Activated naive CD4-positive, alpha-beta T cell treated with anti-CD3 and anti-CD28 coated beads, Interleukin-2, amount 10 ng/mL, durations not matched to agents 7 days and 5 days (primary cell): ENCODE results near the gene TULP3.
A peak's percentile ranks its signal among the peaks of the same experiment; 100 is the strongest.
"Not testable (repeated sequence)": the region's sequence is repeated elsewhere in the genome, so short reads cannot be mapped to it uniquely, and the experiment has no call there.

Experiments used
- CTCF ChIA-PET: fragments of 350-600 bp; sonication (Branson Sonifier 250); formaldehyde crosslinking; loops from one replicate; lab custom pipeline; 2021; ENCODE audit warnings: antibody characterized with exemption; lab: Charles Lee
- DNase-seq: peaks from one replicate; pipeline ENCODE4 v3.0.0-alpha.2; 2020
- H3K27ac Mint-ChIP-seq: one replicate; pipeline ENCODE4 v1.8.0; 2021; ENCODE audit warnings: mild to moderate bottlenecking, moderate library complexity, mixed read lengths
- H3K27me3 Mint-ChIP-seq: one replicate; pipeline ENCODE4 v1.8.0; 2021; ENCODE audit warnings: mild to moderate bottlenecking, mixed read lengths
- H3K36me3 Mint-ChIP-seq: one replicate; pipeline ENCODE4 v1.8.0; 2021; ENCODE audit warnings: mixed read lengths
- H3K4me1 Mint-ChIP-seq: one replicate; pipeline ENCODE4 v1.8.0; 2021; ENCODE audit warnings: mixed read lengths
- H3K4me3 Mint-ChIP-seq: one replicate; pipeline ENCODE4 v1.8.0; 2021; ENCODE audit warnings: mild to moderate bottlenecking, moderate library complexity, mixed read lengths
- H3K9me3 Mint-ChIP-seq: one replicate; pipeline ENCODE4 v1.8.0; 2021; ENCODE audit warnings: mixed read lengths

The TULP3 gene

DNA sequence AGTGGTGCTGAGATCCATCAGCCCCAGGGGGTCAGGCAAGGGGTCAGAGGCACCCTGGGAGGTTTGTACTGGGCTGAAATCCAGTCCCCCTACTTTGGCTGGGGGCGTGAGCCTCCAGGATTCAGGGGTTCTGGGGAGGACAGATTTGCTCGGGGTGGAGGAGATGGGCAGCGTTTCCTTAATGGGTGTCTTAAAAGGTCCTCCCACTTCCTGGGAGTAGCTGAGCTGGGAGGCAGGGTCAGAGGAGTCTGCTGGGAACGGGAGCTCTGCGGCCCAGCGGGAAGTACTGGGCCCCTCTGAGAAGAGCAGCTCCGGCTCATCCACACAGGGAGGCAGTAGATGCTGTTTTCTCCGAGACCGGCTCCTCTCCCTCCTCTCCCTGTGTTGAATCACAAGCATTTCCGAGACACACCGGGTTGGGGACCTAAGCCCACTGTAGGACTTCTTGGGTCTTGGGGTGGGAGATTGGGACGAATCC lies 31.7 kb upstream of the TULP3 start:
- CTCF ChIA-PET, result interaction anchor here (1.9 kb wide), 1 partner anchor 86 kb away, joined by 4 read pairs; no protein-coding TSS in a partner anchor
- DNase-seq, result no peak
- no peaks in the 10 kb centered on the region for H3K4me1 Mint-ChIP-seq
- no peaks in the 10 kb centered on the region for H3K27me3 Mint-ChIP-seq
- no peak overlapping the region for H3K27ac Mint-ChIP-seq
- no peak overlapping the region for H3K4me3 Mint-ChIP-seq
- H3K9me3 Mint-ChIP-seq, result no peaks in the 10 kb centered on the region
- peaks cover 49% of the 10 kb centered on the region for H3K36me3 Mint-ChIP-seq

DNA sequence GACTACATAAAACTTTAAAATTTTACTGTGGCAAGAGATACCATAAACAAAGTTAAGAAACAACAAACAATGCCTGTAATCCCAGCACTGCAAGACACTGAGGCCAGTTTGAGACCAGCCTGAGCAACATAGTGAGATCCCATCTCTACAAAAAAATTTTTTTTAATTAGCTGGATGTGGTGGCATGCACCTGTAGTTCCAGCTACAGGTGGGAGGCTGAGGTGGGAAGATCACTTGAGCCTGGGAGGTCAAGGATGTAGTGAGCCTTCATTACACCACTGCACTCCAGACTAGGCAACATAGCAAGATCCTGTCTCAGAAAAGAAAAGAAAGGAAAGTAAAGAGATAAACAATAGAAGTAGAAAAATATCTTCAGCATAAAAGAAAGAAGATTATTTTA lies 30.5 kb upstream of the TULP3 start:
- no peaks in the 10 kb centered on the region for H3K4me1 Mint-ChIP-seq
- CTCF ChIA-PET, result interaction anchor here (0.6 to 1.9 kb wide), 2 partner anchors 10 to 85 kb away, joined by 3 to 4 read pairs; no protein-coding TSS in a partner anchor
- DNase-seq, result no peak
- no peak overlapping the region for H3K27ac Mint-ChIP-seq
- no peaks in the 10 kb centered on the region for H3K9me3 Mint-ChIP-seq
- H3K4me3 Mint-ChIP-seq, result no peak overlapping the region
- peaks cover 58% of the 10 kb centered on the region for H3K36me3 Mint-ChIP-seq
- no peaks in the 10 kb centered on the region for H3K27me3 Mint-ChIP-seq

DNA sequence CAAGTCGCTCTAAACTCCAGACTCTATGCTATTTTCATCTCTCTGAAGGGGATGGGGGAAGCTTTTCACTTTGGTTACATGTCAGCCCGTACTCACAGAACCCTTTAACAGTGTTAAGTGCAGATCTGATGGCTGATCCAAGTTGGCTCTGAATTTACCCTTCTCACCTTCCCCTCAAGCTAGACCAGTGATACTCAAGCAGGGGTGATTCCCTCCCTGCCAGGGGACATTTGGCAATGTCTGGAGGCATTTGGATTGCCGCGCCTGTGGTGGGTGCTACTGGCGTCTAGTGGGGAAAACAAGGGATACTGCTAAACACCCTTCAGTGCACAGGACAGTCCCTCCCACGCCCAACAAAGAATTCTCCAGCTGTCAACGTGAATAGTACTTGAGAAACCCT lies 27.8 kb upstream of the TULP3 start:
- Mint-ChIP-seq H3K27me3 (no peaks in the 10 kb centered on the region), H3K9me3 (no peaks in the 10 kb centered on the region), H3K4me1 (no peaks in the 10 kb centered on the region), H3K36me3 (peaks cover 67% of the 10 kb centered on the region), H3K4me3 (no peak overlapping the region), H3K27ac (no peak overlapping the region)
- DNase-seq, result no peak
- CTCF ChIA-PET, result no interaction called here

DNA sequence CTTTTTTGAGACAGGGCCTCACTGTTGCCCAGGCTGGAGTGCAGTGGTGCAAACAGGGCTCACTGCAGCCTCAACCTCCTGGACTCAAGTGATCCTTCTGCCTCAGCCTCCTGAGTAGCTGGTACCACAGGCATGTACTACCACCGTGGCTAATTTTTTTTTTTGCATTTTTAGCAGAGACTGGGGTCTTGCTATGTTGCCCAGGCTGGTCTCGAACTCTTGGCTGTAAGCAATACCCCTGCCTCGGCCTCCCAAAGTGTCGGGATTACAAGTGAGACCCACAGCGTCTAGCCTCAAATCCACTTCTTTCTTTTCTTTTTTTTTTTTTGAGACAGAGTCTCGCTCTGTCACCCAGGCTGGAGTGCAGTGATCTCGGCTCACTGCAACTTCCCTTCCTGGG lies 27.3 kb upstream of the TULP3 start:
- not testable (repeated sequence) for H3K27ac Mint-ChIP-seq, H3K4me3 Mint-ChIP-seq, H3K4me1 Mint-ChIP-seq, H3K27me3 Mint-ChIP-seq, DNase-seq, H3K9me3 Mint-ChIP-seq
- CTCF ChIA-PET, result interaction anchor here (1.0 to 1.1 kb wide), 2 partner anchors 9 to 18 kb away, joined by 3 to 6 read pairs; no protein-coding TSS in a partner anchor
- peaks cover 67% of the 10 kb centered on the region for H3K36me3 Mint-ChIP-seq

DNA sequence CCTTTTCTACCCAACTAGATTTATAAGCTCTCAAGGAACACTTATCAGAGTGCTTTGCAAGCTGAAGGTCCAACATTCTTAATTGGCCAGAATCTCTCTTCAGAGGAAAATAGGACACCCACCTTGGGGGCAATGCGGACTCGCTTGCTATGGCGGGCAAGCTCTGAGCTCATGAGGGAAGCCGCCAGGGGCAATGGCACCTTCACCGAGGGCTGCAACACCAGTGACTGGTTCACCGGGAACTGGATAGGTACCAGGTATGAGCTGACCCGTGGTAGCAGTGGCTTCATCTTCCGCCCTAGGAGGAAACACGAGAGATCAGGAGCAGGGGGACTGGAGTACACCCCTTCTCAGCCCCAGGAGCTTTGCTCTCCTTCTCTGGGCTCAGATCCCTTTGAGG lies 26.5 kb upstream of the TULP3 start:
- H3K4me1 Mint-ChIP-seq, result peaks cover 2% of the 10 kb centered on the region
- no peaks in the 10 kb centered on the region for H3K27me3 Mint-ChIP-seq
- H3K9me3 Mint-ChIP-seq, result no peaks in the 10 kb centered on the region
- H3K4me3 Mint-ChIP-seq, result no peak overlapping the region
- peaks cover 70% of the 10 kb centered on the region for H3K36me3 Mint-ChIP-seq
- DNase-seq, result no peak
- peak overlapping the region; percentile 35 for H3K27ac Mint-ChIP-seq
- CTCF ChIA-PET, result interaction anchor here (0.8 to 1.1 kb wide), 3 partner anchors 10 to 19 kb away, joined by 3 to 6 read pairs (median 3); no protein-coding TSS in a partner anchor

DNA sequence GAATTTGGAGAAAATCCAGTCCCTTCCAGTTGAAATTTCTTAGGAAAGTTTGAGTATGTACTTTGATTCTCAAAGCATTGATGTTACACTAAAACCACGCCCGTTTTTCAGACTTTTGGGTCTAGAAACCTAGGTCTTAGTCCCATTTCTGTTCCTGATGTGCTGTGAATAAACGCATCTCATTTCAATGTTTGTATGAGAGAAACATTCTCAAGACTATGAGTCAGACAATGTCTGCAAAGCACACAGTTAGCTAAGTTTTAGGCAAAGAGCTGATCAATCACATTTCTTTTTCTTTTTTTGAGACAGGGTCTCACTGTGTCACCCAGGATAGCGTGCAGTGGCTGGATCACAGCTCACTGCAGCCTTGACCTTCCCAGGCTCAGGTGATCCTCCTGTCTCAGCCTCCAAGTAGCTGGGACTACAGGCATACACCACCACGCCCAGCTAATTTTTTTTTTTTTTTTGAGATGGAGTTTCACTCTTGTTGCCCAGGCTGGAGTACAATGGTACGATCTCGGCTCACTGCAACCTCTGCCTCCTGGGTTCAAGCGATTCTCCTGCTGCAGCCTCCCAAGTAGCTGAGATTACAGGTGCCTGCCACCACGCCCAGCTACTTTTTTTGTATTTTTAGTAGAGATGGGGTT lies 21.6 kb upstream of the TULP3 start:
- CTCF ChIA-PET, result interaction anchor here (0.8 kb wide), 1 partner anchor 76 kb away, joined by 3 read pairs; no protein-coding TSS in a partner anchor
- H3K27me3 Mint-ChIP-seq, DNase-seq, H3K9me3 Mint-ChIP-seq, H3K4me3 Mint-ChIP-seq, H3K27ac Mint-ChIP-seq: not testable (repeated sequence)
- peaks cover 53% of the 10 kb centered on the region for H3K36me3 Mint-ChIP-seq
- peaks cover 15% of the 10 kb centered on the region for H3K4me1 Mint-ChIP-seq

DNA sequence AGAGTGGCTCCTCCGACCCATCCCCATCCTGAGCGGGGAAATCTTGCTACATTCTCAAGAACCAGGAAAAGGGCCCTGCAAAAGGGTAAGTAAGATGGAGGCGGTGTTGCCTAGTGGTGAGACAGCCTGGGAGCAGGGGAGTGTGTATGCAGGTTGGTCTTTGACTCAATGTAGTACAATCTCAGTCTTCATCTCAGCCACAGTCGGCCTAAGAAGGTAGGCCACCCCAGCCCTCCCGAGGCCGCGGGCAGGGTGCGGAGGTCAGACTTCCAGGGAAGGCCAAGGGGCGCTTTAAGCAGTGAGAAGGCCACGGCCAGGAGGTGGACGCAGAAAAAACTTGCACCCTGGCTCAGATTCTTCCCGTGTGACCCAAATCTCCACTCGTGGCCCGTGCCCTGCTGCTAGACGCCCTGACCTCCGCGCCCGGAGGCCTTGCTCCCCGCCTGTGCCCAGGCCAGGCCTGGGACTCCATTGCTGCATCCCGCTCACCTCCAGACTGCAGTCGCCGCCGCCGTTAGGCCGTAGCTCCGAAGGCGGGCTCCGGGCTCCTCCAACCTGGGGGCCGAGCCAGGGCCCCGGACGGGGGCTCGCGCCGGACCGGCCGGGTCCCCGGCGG lies 14.2 kb upstream of the TULP3 start:
- Mint-ChIP-seq H3K27me3 (no peaks in the 10 kb centered on the region), H3K9me3 (no peaks in the 10 kb centered on the region), H3K4me1 (peaks cover 57% of the 10 kb centered on the region), H3K4me3 (peak overlapping the region; percentile 83), H3K27ac (peak overlapping the region; percentile 92), H3K36me3 (peaks cover 46% of the 10 kb centered on the region)
- CTCF ChIA-PET, result no interaction called here
- DNase-seq, result peak; percentile 51

DNA sequence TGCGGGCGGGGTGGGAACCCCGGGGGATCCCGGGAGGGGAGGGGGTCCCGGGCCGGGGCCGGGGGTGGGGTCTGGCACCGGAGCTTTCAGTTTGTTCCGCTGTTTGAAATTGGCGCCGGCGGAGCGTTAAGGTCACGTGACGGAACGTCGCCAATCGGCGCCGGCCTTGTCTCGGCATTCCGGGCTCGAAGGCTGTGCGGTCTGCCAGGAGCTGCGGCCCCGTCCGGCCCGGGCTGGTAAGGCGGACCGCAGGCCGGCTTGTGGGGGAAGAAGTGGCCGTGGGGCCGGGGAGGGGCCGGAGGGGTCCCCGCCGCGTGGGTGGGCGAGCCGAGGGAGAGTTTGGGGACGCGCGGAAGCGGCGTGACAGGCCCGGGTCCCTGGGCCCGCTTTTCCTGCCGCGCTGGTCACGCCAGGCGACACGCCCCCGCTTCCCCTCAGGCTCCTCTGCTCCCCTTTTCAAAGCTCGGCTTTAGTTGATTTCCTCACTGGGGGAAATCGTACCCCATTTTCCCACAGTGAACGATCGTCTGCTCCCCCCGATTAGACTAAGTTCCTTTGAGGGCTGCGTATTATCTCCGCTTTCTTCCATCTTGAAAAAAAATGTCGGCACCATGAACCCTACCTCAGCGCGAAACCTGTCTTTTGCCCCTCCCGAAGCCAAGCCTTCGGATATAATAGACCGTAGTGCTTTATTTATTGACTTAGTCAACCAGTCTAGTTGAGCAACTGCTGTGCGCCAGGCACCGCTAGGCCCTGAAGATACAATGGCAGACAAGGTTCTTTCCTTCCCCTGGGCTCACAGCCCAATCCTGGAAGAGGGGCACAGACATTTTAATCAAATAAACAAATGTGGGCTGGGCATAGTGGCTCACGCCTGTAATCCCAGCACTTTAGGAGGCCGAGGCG lies 13.4 kb upstream of the TULP3 start, which contains the start of the genes FOXM1 and RHNO1:
Gene FOXM1, minus strand, starts transcription at position 128 of the 906 bp plus-strand sequence. CDS start 2,696 bp downstream, outside the sequence.
Gene RHNO1, plus strand, starts transcription at position 177 of the 906 bp plus-strand sequence. CDS start 8,144 bp downstream, outside the sequence.
- no peaks in the 10 kb centered on the region for H3K27me3 Mint-ChIP-seq
- peak within 1 kb of the TSS; percentile 83 for H3K4me3 Mint-ChIP-seq
- H3K27ac Mint-ChIP-seq, result peak within 1 kb of the TSS; percentile 99
- H3K4me1 Mint-ChIP-seq, result peaks cover 59% of the 10 kb centered on the region
- peak; percentile 91 for DNase-seq
- CTCF ChIA-PET, result interaction anchor here (1.1 kb wide), 1 partner anchor 23 kb away, joined by 4 read pairs; no protein-coding TSS in a partner anchor
- H3K9me3 Mint-ChIP-seq, result no peaks in the 10 kb centered on the region
- peaks cover 43% of the 10 kb centered on the region for H3K36me3 Mint-ChIP-seq

DNA sequence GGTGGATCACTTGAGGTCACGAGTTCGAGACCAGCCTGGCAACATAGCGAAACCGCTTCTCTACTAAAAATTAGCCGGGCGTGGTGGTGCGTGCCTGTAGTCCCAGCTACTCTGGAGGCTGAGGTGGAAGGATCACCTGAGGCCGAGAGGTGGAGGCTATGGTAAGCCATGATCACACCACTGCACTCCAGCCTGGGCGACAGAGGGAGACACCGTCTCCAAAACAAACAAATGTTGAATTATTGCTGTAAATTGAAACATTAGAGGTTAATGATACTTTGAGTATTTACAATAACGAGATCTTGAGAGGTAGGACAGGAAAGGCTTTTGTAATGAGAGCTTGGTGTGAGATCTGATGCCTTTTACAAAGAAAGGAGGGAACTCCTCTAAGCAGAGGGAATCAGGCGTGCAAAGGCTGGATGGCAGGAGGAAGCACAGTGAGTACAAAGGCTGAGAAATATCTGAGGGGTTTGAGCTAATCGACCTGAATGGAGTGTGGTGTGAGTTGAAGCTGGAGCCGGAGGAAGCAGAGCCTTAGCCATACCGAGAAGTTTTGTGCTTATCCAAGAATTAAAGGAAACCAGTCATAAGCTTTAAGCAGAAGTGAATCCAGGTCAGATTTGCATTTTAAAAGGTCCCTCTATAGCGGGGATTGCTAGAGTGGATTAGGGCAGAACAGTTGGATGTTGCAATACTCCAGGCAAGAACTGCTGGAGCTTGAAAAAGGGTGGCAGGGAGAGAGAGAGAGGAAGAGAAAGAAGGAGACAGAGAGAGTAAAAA lies 12.5 kb upstream of the TULP3 start:
- Mint-ChIP-seq H3K36me3 (peaks cover 48% of the 10 kb centered on the region), H3K4me1 (peaks cover 68% of the 10 kb centered on the region)
- CTCF ChIA-PET, result interaction anchor here (1.0 to 1.1 kb wide), 2 partner anchors 24 to 66 kb away, joined by 3 to 4 read pairs; partner anchors contain the start of gene ITFG2

DNA sequence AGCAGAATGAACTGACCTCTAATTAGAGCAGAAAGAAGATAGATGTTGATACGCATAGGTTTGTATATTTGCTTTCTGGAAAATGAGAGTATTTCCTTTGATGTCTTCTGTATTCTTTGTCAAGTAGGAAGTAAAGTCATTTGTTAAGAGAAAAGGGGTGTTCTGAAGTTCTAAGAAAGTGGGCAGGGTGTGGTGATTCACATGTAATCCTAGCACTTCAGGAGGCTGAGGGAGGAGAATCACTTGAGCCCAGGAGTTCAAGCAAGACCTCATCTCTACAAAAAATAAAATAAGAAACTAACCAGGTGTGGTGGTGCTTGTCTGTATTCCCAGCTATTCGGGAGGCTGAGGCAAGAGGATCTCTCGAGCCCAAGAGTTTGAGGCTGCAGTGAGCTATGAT lies 10.8 kb upstream of the TULP3 start:
- Mint-ChIP-seq H3K27ac (peak overlapping the region; percentile 83), H3K4me1 (peaks cover 63% of the 10 kb centered on the region), H3K27me3 (no peaks in the 10 kb centered on the region), H3K4me3 (peak overlapping the region; percentile 82), H3K36me3 (peaks cover 44% of the 10 kb centered on the region), H3K9me3 (no peaks in the 10 kb centered on the region)
- DNase-seq, result peak; percentile 42
- CTCF ChIA-PET, result interaction anchor here (1.3 to 1.9 kb wide), 4 partner anchors 9 to 84 kb away, joined by 3 to 8 read pairs (median 4); partner anchors contain the start of gene TULP3

More for the DNA sequence above, 12.5 kb upstream of the TULP3 start:
- DNase-seq, result no peak
- Mint-ChIP-seq H3K4me3 (peak overlapping the region; percentile 82), H3K27me3 (no peaks in the 10 kb centered on the region), H3K9me3 (no peaks in the 10 kb centered on the region), H3K27ac (peak overlapping the region; percentile 99)

DNA sequence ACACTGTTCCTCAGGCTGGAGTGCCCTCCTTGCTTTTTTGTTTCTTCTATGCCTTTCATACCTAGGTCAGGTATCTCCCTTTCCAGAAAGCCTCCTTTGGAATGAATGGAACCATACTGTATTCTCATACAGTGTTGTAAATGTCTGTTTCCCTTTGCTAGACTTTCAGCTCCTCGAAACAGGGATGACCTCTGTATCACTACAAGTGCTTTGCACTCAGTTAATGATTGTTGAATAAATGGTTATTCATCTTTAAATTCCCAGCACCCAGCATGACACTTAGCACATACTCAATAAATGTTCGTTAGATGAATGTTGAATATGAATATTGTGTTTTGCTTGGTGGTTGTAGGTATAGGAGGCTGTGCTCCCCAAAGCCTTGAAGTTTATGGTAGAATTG lies 5.9 kb upstream of the TULP3 start:
- Mint-ChIP-seq H3K4me3 (no peak overlapping the region), H3K4me1 (peaks cover 52% of the 10 kb centered on the region), H3K27ac (peak overlapping the region; percentile 75), H3K9me3 (no peaks in the 10 kb centered on the region), H3K27me3 (no peaks in the 10 kb centered on the region), H3K36me3 (peaks cover 48% of the 10 kb centered on the region)
- CTCF ChIA-PET, result interaction anchor here (1.0 to 1.8 kb wide), 5 partner anchors 10 to 39 kb away, joined by 3 to 5 read pairs (median 3); no protein-coding TSS in a partner anchor
- DNase-seq, result no peak

DNA sequence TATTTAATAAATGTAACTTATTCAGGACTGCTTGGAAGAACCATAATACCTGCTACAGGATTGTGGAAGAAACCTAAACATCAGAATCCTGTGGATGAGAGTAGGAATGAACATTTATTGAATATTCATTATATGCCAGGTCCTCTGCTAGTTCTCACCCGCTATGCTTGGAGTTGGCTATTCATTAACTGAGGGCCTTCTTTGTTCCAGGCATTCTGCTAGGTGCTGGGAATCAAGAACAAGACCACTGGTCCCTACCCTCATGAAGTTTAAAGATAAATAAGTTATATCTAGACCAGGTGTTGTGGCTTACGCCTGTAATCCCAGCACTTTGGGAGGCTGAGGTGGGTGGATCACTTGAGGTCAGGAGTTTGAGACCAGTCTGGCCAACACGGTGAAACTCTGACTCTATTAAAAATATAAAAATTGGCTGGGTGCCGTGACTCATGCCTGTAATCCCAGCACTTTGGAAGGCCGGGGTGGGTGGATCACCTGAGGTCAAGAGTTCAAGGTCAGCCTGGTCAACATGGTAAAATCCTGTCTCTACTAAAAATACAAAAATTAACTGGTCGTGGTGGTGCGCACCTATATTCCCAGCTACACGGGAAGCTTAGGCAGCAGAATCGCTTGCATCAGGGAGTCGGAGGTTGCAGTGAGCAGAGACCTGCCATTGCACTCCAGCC lies 3.8 kb upstream of the TULP3 start:
- no peak for DNase-seq
- Mint-ChIP-seq H3K36me3 (peaks cover 42% of the 10 kb centered on the region), H3K27ac (no peak overlapping the region), H3K4me3 (no peak overlapping the region), H3K27me3 (peaks cover 4% of the 10 kb centered on the region), H3K9me3 (no peaks in the 10 kb centered on the region), H3K4me1 (peaks cover 52% of the 10 kb centered on the region)
- CTCF ChIA-PET, result interaction anchor here (1.6 kb wide), 1 partner anchor 58 kb away, joined by 7 read pairs; no protein-coding TSS in a partner anchor
